Peyer's patch (tissue), 4 donors: Measurements from ENCODE around the gene GABRG3.

Experiments
- POLR2A ChIP-seq, 2 donors: fragments of 450-650 bp; IDR thresholded peaks; one replicate each; pipeline ENCODE4 v1.5.1; 2017; ENCODE audit warnings: antibody characterized with exemption in 2 of 2, mild to moderate bottlenecking in 2 of 2, moderate library complexity in 2 of 2
- TF ChIP-seq, protein P1 (sequence below), 6 experiments: fragments of 450-650 bp in 4 of 6; fragments of 200-600 bp in 2 of 6; sonication (generic) in 1 of 6; IDR thresholded peaks; one replicate each; pipeline ENCODE4 v1.5.1; 2017 to 2019; ENCODE audit warnings: antibody characterized with exemption in 6 of 6, mild to moderate bottlenecking in 3 of 6, moderate library complexity in 1 of 6

DNA sequence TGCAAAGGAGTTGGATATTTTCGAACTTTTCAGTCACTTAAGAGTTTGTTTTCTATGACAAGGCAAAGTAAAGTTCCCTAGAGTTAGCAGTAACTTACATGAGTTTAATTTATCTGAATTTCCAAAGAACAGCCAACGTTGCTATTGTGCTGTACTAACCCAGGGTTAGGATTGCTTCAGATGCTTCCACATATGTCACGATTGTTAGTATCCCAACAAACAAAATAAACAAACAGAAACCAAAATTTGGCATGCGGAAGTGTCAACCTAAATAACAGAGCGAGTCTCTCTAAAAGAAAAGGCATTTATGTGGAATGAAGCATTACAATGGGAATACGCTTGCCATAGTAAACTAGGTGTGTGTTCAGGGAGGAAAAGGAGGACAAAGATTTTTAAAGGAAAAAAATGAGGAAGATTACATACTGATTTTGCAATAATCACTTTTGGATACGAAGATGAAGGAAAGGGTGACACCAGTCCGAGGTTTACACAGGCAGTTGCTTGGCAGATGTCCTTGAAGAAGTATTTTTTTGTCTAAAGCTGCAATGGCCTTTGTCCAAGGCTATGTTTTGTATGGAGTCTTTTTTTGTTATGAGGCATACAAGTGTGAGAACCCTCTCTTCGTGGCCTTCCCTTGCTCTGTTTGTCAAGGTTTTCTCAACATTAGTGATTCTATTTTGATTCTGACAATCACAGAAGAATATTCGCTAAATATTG lies 267.9 kb downstream of the GABRG3 start:
- TF ChIP-seq, protein P1, sequence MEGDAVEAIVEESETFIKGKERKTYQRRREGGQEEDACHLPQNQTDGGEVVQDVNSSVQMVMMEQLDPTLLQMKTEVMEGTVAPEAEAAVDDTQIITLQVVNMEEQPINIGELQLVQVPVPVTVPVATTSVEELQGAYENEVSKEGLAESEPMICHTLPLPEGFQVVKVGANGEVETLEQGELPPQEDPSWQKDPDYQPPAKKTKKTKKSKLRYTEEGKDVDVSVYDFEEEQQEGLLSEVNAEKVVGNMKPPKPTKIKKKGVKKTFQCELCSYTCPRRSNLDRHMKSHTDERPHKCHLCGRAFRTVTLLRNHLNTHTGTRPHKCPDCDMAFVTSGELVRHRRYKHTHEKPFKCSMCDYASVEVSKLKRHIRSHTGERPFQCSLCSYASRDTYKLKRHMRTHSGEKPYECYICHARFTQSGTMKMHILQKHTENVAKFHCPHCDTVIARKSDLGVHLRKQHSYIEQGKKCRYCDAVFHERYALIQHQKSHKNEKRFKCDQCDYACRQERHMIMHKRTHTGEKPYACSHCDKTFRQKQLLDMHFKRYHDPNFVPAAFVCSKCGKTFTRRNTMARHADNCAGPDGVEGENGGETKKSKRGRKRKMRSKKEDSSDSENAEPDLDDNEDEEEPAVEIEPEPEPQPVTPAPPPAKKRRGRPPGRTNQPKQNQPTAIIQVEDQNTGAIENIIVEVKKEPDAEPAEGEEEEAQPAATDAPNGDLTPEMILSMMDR (IDR thresholded peaks at IDR 0.05): no peak
- no peak for TF ChIP-seq POLR2A (IDR thresholded peaks at IDR 0.05)
